WTC11 (cell line): ENCODE data around the gene RRP1B. TPM values are rescaled to one million over a fixed set of nuclear protein-coding genes. Genes with fewer than 3 reads are reported as not detected.

ENCODE experiments used
- ATAC-seq: fragments of 200-7000 bp; cut with Tn5 transposase; 2 replicates; pipeline ENCODE4 v1.10.0; 2021; ENCODE audit warnings: mild to moderate bottlenecking, moderate library complexity
- CTCF ChIA-PET: fragments of 300-600 bp; sonication (Branson Sonifier 250); formaldehyde crosslinking; loops from one replicate; lab custom pipeline; 2021; ENCODE audit warnings: antibody characterized with exemption; lab: Charles Lee
- POLR2A ChIA-PET: fragments of 350-600 bp; sonication (Branson Sonifier 250); formaldehyde crosslinking; loops from one replicate; lab custom pipeline; 2021; ENCODE audit warnings: antibody characterized with exemption; lab: Charles Lee
- DNase-seq: peaks from one replicate; pipeline ENCODE4 v3.0.0; 2021; ENCODE audit warnings: low spot score
- H3K27ac Mint-ChIP-seq: 2 replicates; pipeline ENCODE4 v1.8.0; 2021; ENCODE audit warnings: mixed read lengths
- H3K27me3 Mint-ChIP-seq: 2 replicates; pipeline ENCODE4 v1.8.0; 2021; ENCODE audit warnings: low read depth, mild to moderate bottlenecking, moderate library complexity, mixed read lengths
- H3K36me3 Mint-ChIP-seq: 2 replicates; pipeline ENCODE4 v1.8.0; 2021; ENCODE audit warnings: mixed read lengths
- H3K4me1 Mint-ChIP-seq: 2 replicates; pipeline ENCODE4 v1.8.0; 2022; ENCODE audit warnings: mixed read lengths
- H3K4me3 Mint-ChIP-seq: 2 replicates; pipeline ENCODE4 v1.8.0; 2021; ENCODE audit warnings: mild to moderate bottlenecking, moderate library complexity, mixed read lengths
- H3K9me3 Mint-ChIP-seq: 2 replicates; pipeline ENCODE4 v1.8.0; 2021; ENCODE audit warnings: mixed read lengths
- ARID4B ChIP-seq: sonication (generic); formaldehyde crosslinking; IDR thresholded peaks from 2 replicates; pipeline ENCODE4 v1.8.0; 2023; ENCODE audit warnings: missing genetic modification reagents, mild to moderate bottlenecking, borderline replicate concordance
- ATF1 ChIP-seq: sonication (generic); formaldehyde crosslinking; IDR thresholded peaks from 2 replicates; pipeline ENCODE4 v1.8.1; 2023; ENCODE audit warnings: mild to moderate bottlenecking, moderate library complexity, missing genetic modification reagents
- CREB1 ChIP-seq: sonication (generic); formaldehyde crosslinking; IDR thresholded peaks from 2 replicates; pipeline ENCODE4 v1.8.0; 2023; ENCODE audit warnings: mild to moderate bottlenecking, missing genetic modification reagents
- CREM ChIP-seq: sonication (generic); formaldehyde crosslinking; IDR thresholded peaks from 2 replicates; pipeline ENCODE4 v1.8.1; 2022; ENCODE audit warnings: mild to moderate bottlenecking, missing genetic modification reagents, moderate library complexity
- ERG ChIP-seq: fragments of 250-450 bp; sonication (Bioruptor Pico); IDR thresholded peaks from 2 replicates; pipeline ENCODE4 v1.8.0; 2021; ENCODE audit warnings: mild to moderate bottlenecking
- FOXP1 ChIP-seq: sonication (generic); formaldehyde crosslinking; IDR thresholded peaks from 2 replicates; pipeline ENCODE4 v1.8.0; 2022; ENCODE audit warnings: missing genetic modification reagents, mild to moderate bottlenecking, moderate library complexity, borderline replicate concordance
- GRHL2 ChIP-seq: fragments of 250-450 bp; sonication (Bioruptor Pico); IDR thresholded peaks from 2 replicates; pipeline ENCODE4 v1.8.0; 2022; ENCODE audit warnings: mild to moderate bottlenecking, moderate library complexity; ENCODE audit not compliant: insufficient replicate concordance, severe bottlenecking
- IRF1 ChIP-seq: sonication (generic); formaldehyde crosslinking; IDR thresholded peaks from 2 replicates; pipeline ENCODE4 v1.8.0; 2023; ENCODE audit warnings: missing genetic modification reagents
- NR1H2 ChIP-seq: sonication (generic); formaldehyde crosslinking; IDR thresholded peaks from 2 replicates; pipeline ENCODE4 v1.9.0; 2021; ENCODE audit warnings: mild to moderate bottlenecking, moderate library complexity, missing genetic modification reagents
- SMAD3 ChIP-seq: sonication (generic); formaldehyde crosslinking; IDR thresholded peaks from 2 replicates; pipeline ENCODE4 v1.8.0; 2022; ENCODE audit warnings: missing genetic modification reagents, mild to moderate bottlenecking, borderline replicate concordance
- SOX15 ChIP-seq: fragments of 250-450 bp; sonication (Bioruptor Pico); IDR thresholded peaks from 2 replicates; pipeline ENCODE4 v1.9.0; 2021; ENCODE audit warnings: mild to moderate bottlenecking
- STAT6 ChIP-seq: sonication (generic); formaldehyde crosslinking; conservative IDR thresholded peaks from 2 replicates; pipeline ENCODE4 v1.8.1; 2023; ENCODE audit warnings: mild to moderate bottlenecking, low read depth, missing genetic modification reagents, moderate library complexity
- ZNF396 ChIP-seq: fragments of 250-450 bp; sonication (Bioruptor Pico); IDR thresholded peaks from 2 replicates; pipeline ENCODE4 v1.8.0; 2021; ENCODE audit warnings: mild to moderate bottlenecking, moderate library complexity, borderline replicate concordance
- ZNF416 ChIP-seq: fragments of 250-450 bp; sonication (Bioruptor Pico); IDR thresholded peaks from 2 replicates; pipeline ENCODE4 v1.9.0; 2021; ENCODE audit warnings: mild to moderate bottlenecking, inconsistent platforms
- total RNA-seq: library from RNA; stranded (reverse); gene quantifications from 3 replicates; pipeline ENCODE4 v1.2.3, GENCODE V29; 2021
- TF ChIP-seq, protein P1 (sequence below): fragments of 250-450 bp; sonication (Bioruptor Pico); IDR thresholded peaks from 2 replicates; pipeline ENCODE4 v1.9.0; 2021; ENCODE audit warnings: mild to moderate bottlenecking, borderline replicate concordance
- TF ChIP-seq, protein P2 (sequence below): sonication (generic); formaldehyde crosslinking; IDR thresholded peaks from 2 replicates; pipeline ENCODE4 v1.8.1; 2022; ENCODE audit warnings: low read depth, mild to moderate bottlenecking, moderate library complexity, missing genetic modification reagents, borderline replicate concordance

The RRP1B gene
- total RNA-seq, 1 experiment from 2014 or later = 74.9 TPM

GRCh38 chr21:43723648-43724047 lies 64.3 kb downstream of the RRP1B start:
- DNase-seq = no peak
- Mint-ChIP-seq H3K27ac (peak overlapping the region; percentile 27; the same call in 1 of the 2 replicates), H3K4me3 (no peak overlapping the region)

GRCh38 chr21:43726686-43727518 lies 67.5 kb downstream of the RRP1B start:
- no peak for ATAC-seq
- POLR2A ChIA-PET = interaction anchor here (2.4 kb wide), 1 partner anchor 14 kb away, joined by 6 read pairs; no protein-coding TSS in a partner anchor
- H3K4me1 Mint-ChIP-seq = peaks cover 20% of the 10 kb centered on the region
- H3K27ac Mint-ChIP-seq = peak overlapping the region; percentile 98
- H3K27me3 Mint-ChIP-seq = no peaks in the 10 kb centered on the region
- H3K4me3 Mint-ChIP-seq = no peak overlapping the region
- H3K36me3 Mint-ChIP-seq = peaks cover 5% of the 10 kb centered on the region
- no peaks in the 10 kb centered on the region for H3K9me3 Mint-ChIP-seq
- no peak for DNase-seq
- CTCF ChIA-PET = interaction anchor here (1.5 to 2.9 kb wide), 7 partner anchors 8 to 228 kb away, joined by 3 to 45 read pairs (median 7); partner anchors contain the start of gene PDXK
- TF ChIP-seq, protein P1, sequence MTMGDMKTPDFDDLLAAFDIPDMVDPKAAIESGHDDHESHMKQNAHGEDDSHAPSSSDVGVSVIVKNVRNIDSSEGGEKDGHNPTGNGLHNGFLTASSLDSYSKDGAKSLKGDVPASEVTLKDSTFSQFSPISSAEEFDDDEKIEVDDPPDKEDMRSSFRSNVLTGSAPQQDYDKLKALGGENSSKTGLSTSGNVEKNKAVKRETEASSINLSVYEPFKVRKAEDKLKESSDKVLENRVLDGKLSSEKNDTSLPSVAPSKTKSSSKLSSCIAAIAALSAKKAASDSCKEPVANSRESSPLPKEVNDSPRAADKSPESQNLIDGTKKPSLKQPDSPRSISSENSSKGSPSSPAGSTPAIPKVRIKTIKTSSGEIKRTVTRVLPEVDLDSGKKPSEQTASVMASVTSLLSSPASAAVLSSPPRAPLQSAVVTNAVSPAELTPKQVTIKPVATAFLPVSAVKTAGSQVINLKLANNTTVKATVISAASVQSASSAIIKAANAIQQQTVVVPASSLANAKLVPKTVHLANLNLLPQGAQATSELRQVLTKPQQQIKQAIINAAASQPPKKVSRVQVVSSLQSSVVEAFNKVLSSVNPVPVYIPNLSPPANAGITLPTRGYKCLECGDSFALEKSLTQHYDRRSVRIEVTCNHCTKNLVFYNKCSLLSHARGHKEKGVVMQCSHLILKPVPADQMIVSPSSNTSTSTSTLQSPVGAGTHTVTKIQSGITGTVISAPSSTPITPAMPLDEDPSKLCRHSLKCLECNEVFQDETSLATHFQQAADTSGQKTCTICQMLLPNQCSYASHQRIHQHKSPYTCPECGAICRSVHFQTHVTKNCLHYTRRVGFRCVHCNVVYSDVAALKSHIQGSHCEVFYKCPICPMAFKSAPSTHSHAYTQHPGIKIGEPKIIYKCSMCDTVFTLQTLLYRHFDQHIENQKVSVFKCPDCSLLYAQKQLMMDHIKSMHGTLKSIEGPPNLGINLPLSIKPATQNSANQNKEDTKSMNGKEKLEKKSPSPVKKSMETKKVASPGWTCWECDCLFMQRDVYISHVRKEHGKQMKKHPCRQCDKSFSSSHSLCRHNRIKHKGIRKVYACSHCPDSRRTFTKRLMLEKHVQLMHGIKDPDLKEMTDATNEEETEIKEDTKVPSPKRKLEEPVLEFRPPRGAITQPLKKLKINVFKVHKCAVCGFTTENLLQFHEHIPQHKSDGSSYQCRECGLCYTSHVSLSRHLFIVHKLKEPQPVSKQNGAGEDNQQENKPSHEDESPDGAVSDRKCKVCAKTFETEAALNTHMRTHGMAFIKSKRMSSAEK = no peak
- TF ChIP-seq ZNF416 (CRISPR knock-in tag) (no peak), CREM (CRISPR knock-in tag) (no peak), ZNF396 (CRISPR knock-in tag) (no peak), ARID4B (CRISPR knock-in tag) (no peak)

More at GRCh38 chr21:43723648-43724047, 64.3 kb downstream of the RRP1B start:
- H3K4me1 Mint-ChIP-seq = peaks cover 26% of the 10 kb centered on the region
- H3K36me3 Mint-ChIP-seq = peaks cover 5% of the 10 kb centered on the region
- POLR2A ChIA-PET = no interaction called here
- TF ChIP-seq IRF1 (CRISPR knock-in tag) = no peak
- TF ChIP-seq SOX15 (CRISPR knock-in tag) = no peak
- no peak for TF ChIP-seq ATF1 (CRISPR knock-in tag)
- no peak for TF ChIP-seq CREB1 (CRISPR knock-in tag)
- no peak for TF ChIP-seq ZNF416 (CRISPR knock-in tag)
- no peak for TF ChIP-seq STAT6
- no peak for TF ChIP-seq FOXP1 (CRISPR knock-in tag)
- no peak for TF ChIP-seq GRHL2 (CRISPR knock-in tag)
- no peak for TF ChIP-seq NR1H2 (CRISPR knock-in tag)
- no peak for TF ChIP-seq ERG (CRISPR knock-in tag)
- TF ChIP-seq, protein P2, sequence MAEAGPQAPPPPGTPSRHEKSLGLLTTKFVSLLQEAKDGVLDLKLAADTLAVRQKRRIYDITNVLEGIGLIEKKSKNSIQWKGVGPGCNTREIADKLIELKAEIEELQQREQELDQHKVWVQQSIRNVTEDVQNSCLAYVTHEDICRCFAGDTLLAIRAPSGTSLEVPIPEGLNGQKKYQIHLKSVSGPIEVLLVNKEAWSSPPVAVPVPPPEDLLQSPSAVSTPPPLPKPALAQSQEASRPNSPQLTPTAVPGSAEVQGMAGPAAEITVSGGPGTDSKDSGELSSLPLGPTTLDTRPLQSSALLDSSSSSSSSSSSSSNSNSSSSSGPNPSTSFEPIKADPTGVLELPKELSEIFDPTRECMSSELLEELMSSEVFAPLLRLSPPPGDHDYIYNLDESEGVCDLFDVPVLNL = no peak
- no peak for TF ChIP-seq SMAD3 (CRISPR knock-in tag)
- CTCF ChIA-PET = no interaction called here
- ATAC-seq = no peak
- no peaks in the 10 kb centered on the region for H3K9me3 Mint-ChIP-seq
- no peaks in the 10 kb centered on the region for H3K27me3 Mint-ChIP-seq
